Breast epithelium (tissue), 4 donors: ENCODE results near the gene TMEM106A. TPM values are rescaled to one million over a fixed set of nuclear protein-coding genes. Genes with fewer than 3 reads are reported as not detected.
"Not testable (repeated sequence)": the region's sequence is repeated elsewhere in the genome, so short reads cannot be mapped to it uniquely, and the experiment has no call there.

Source experiments
- DNase-seq, 2 donors: peaks; one replicate each; pipeline ENCODE4 v3.0.0-alpha.2; 2019; ENCODE audit warnings: low spot score in 2 of 2
- H3K27ac ChIP-seq, 2 donors: fragments of 200-600 bp; sonication (generic) in 1 of 2; one replicate each; pipeline ENCODE4 v1.5.1; 2016 to 2019; ENCODE audit warnings: mild to moderate bottlenecking in 1 of 2
- H3K27me3 ChIP-seq, 2 donors: fragments of 200-600 bp; sonication (generic) in 1 of 2; one replicate each; pipeline versions ENCODE4 v1.5.1 to v1.6.0; 2017 to 2019; ENCODE audit warnings: control low read depth in 1 of 2, mild to moderate bottlenecking in 1 of 2
- H3K36me3 ChIP-seq: fragments of 200-600 bp; one replicate; pipeline ENCODE4 v1.5.1; 2019
- H3K4me1 ChIP-seq, 2 donors: fragments of 200-600 bp; sonication (generic); one replicate each; pipeline ENCODE4 v1.5.1; 2016 to 2019; ENCODE audit warnings: control low read depth in 1 of 2
- H3K4me3 ChIP-seq, 3 donors: fragments of 200-600 bp; sonication (generic); 1 replicate in 2 of 3; 2 replicates in 1 of 3; pipeline ENCODE4 v1.5.1; 2016 to 2019; ENCODE audit warnings: mild to moderate bottlenecking in 3 of 3, moderate library complexity in 2 of 3
- H3K9me3 ChIP-seq, 2 donors: fragments of 200-600 bp; sonication (generic) in 1 of 2; one replicate each; pipeline ENCODE4 v1.5.1; 2016 to 2019; ENCODE audit warnings: control low read depth in 1 of 2
- intact Hi-C: fragments of 100-400 bp; cut with DNase I; formaldehyde crosslinking; loops from one replicate; pipeline ENCODE4 v1.15.1; 2023; ENCODE audit warnings: low total_unique reads
- total RNA-seq, 3 donors: library from RNA; depleted of rRNA; stranded (reverse); fragments of >200 nt; gene quantifications; one replicate each; pipeline ENCODE4 v1.1.0, GENCODE V29; 2016

TMEM106A gene
- total RNA-seq, 3 donors from 2014 or later = 5.9 to 9.1 (median 7.9) TPM

DNA sequence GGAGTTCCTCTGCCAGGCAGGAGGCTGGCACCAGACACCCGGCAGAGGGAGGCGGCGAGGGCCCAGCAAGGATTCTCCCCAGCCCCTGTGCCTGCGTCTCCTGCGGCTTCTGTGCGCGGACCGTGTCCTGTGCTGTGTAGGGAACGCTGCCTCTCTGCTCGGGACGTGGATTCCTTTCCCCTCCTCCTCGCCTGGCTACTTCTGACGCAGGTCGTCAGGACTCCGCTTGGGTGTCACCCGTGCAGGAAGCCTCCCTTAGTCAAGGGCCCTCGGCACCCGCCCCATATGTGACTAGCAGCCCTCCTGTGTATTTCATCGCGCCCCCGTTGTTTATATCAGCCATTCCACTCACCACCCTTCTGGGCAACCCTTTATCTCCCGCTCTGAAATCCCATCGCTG lies 34.8 kb downstream of the TMEM106A start:
- Histone ChIP-seq H3K27ac (peak overlapping the region in 1 of 2 donors; percentile 75), H3K4me3 (peak overlapping the region; percentile 20 to 56 (median 30))
- H3K27me3 ChIP-seq = not testable (repeated sequence)

More for the DNA sequence above, 34.8 kb downstream of the TMEM106A start:
- H3K36me3 ChIP-seq, DNase-seq, H3K4me1 ChIP-seq, intact Hi-C loops, H3K9me3 ChIP-seq: not testable (repeated sequence)

Other genes starting within 250 kb of the TMEM106A start
- gene AARSD1, start 247.4 kb upstream of the TMEM106A start, total RNA-seq = 10 to 100 TPM; 25.3 to 34.7 (median 26.5) TPM
- gene PTGES3L, start 231.8 kb upstream of the TMEM106A start, total RNA-seq = under 1 TPM in 2 of 3 donors, not detected in 1; 0.44 to 0.66 TPM
- gene RUNDC1, start 231.3 kb upstream of the TMEM106A start, total RNA-seq = 10 to 100 TPM in 2 of 3 donors, 1 to 10 TPM in 1; 8.6 to 25.8 (median 22.3) TPM
- 1,000 to 10,000 TPM; 1,150 to 3,519 (median 1,958) TPM for gene RPL27, start 213.5 kb upstream of the TMEM106A start, total RNA-seq
- gene IFI35, start 205.1 kb upstream of the TMEM106A start, total RNA-seq = 10 to 100 TPM; 16.2 to 42.3 (median 31.0) TPM
- 100 to 1,000 TPM; 125 to 402 (median 173) TPM for gene VAT1, start 189.5 kb upstream of the TMEM106A start, total RNA-seq
- 1 to 10 TPM in 2 of 3 donors, under 1 TPM in 1; 0.16 to 2.0 (median 1.3) TPM for gene RND2, start 186.6 kb upstream of the TMEM106A start, total RNA-seq
- 1 to 10 TPM; 5.2 to 8.9 (median 7.4) TPM for gene BRCA1, start 86.5 kb upstream of the TMEM106A start, total RNA-seq
- gene NBR1, start 40.7 kb upstream of the TMEM106A start, total RNA-seq = 100 to 1,000 TPM in 1 of 3 donors, 10 to 100 TPM in 2; 90.1 to 131 (median 92.1) TPM
- not detected for gene CCDC200, start 16.7 kb downstream of the TMEM106A start, total RNA-seq
- not detected for gene RNU2-1, start 22.1 kb downstream of the TMEM106A start, total RNA-seq
- gene ARL4D, start 187.1 kb downstream of the TMEM106A start, total RNA-seq = 10 to 100 TPM in 1 of 3 donors, 1 to 10 TPM in 2; 6.1 to 15.4 (median 7.2) TPM